H9 (cell line): ENCODE data around the gene NFKB1. TPM values are rescaled to one million over a fixed set of nuclear protein-coding genes. Genes with fewer than 3 reads are reported as not detected.

Source experiments
- DNase-seq: peaks from one replicate; pipeline ENCODE4 v3.0.0-alpha.2; 2017
- H2AFZ ChIP-seq: one replicate; pipeline ENCODE4 v1.6.1; 2013; ENCODE audit warnings: mild to moderate bottlenecking, low read length, control low read depth, moderate library complexity
- H2AK5ac ChIP-seq: 2 replicates; pipeline ENCODE4 v1.6.1; 2013; ENCODE audit warnings: low read length, control low read depth, mixed read lengths; ENCODE audit not compliant: insufficient read length
- H2BK120ac ChIP-seq: one replicate; pipeline ENCODE4 v1.6.1; 2013; ENCODE audit warnings: low read depth, mild to moderate bottlenecking, low read length, control low read depth, inconsistent platforms; ENCODE audit not compliant: poor library complexity, severe bottlenecking
- H2BK12ac ChIP-seq: 2 replicates; pipeline ENCODE4 v1.6.1; 2013; ENCODE audit warnings: low read length, control low read depth, mixed read lengths, low read depth; ENCODE audit not compliant: insufficient read length
- H2BK15ac ChIP-seq: 2 replicates; pipeline ENCODE4 v1.6.1; 2013; ENCODE audit warnings: low read depth, low read length, control low read depth
- H2BK20ac ChIP-seq: one replicate; pipeline ENCODE4 v1.6.1; 2013; ENCODE audit warnings: low read depth, mild to moderate bottlenecking, low read length, control low read depth, inconsistent platforms; ENCODE audit not compliant: poor library complexity, severe bottlenecking
- H2BK5ac ChIP-seq: 2 replicates; pipeline ENCODE4 v1.6.1; 2013; ENCODE audit warnings: low read length, control low read depth, mixed read lengths; ENCODE audit not compliant: insufficient read length
- H3K14ac ChIP-seq: 2 replicates; pipeline ENCODE4 v1.6.1; 2013; ENCODE audit warnings: low read length, control low read depth; ENCODE audit not compliant: insufficient read depth
- H3K18ac ChIP-seq: 2 replicates; pipeline ENCODE4 v1.6.1; 2013; ENCODE audit warnings: low read depth, mild to moderate bottlenecking, mixed read lengths, low read length, control low read depth; ENCODE audit not compliant: insufficient read length
- H3K23ac ChIP-seq: 2 replicates; pipeline ENCODE4 v1.6.1; 2013; ENCODE audit warnings: low read length, control low read depth, mixed read lengths, low read depth; ENCODE audit not compliant: insufficient read length
- H3K23me2 ChIP-seq: 2 replicates; pipeline ENCODE4 v1.6.1; 2013; ENCODE audit warnings: low read depth, mild to moderate bottlenecking, mixed read lengths, low read length, control low read depth; ENCODE audit not compliant: insufficient read length, poor library complexity, severe bottlenecking
- H3K27ac ChIP-seq: 2 replicates; pipeline ENCODE4 v1.5.1; 2013; ENCODE audit warnings: low read length, control low read depth, mixed read lengths, low read depth; ENCODE audit not compliant: insufficient read length
- H3K27me3 ChIP-seq: 2 replicates; pipeline ENCODE4 v1.6.1; 2013; ENCODE audit warnings: low read length, control low read depth, inconsistent platforms; ENCODE audit not compliant: insufficient read depth
- H3K4ac ChIP-seq: 2 replicates; pipeline ENCODE4 v1.6.1; 2013; ENCODE audit warnings: low read depth, mild to moderate bottlenecking, control low read depth, inconsistent platforms, low read length, moderate library complexity
- H3K4me1 ChIP-seq: 2 replicates; pipeline ENCODE4 v1.6.1; 2013; ENCODE audit warnings: low read length, control low read depth, inconsistent platforms; ENCODE audit not compliant: insufficient read depth
- H3K4me2 ChIP-seq: 2 replicates; pipeline ENCODE4 v1.6.1; 2013; ENCODE audit warnings: low read length, control low read depth, mixed read lengths; ENCODE audit not compliant: insufficient read length, insufficient read depth
- H3K56ac ChIP-seq: 2 replicates; pipeline ENCODE4 v1.6.1; 2013; ENCODE audit warnings: low read depth, mild to moderate bottlenecking, mixed read lengths, low read length, control low read depth; ENCODE audit not compliant: insufficient read length
- H3K79me1 ChIP-seq: 2 replicates; pipeline ENCODE4 v1.6.1; 2013; ENCODE audit warnings: low read depth, mild to moderate bottlenecking, moderate library complexity, low read length, control low read depth, inconsistent platforms; ENCODE audit not compliant: insufficient read depth, poor library complexity, severe bottlenecking
- H3K79me2 ChIP-seq: 2 replicates; pipeline ENCODE4 v1.6.1; 2013; ENCODE audit warnings: low read length, control low read depth, inconsistent platforms; ENCODE audit not compliant: insufficient read depth
- H3K9ac ChIP-seq: 2 replicates; pipeline ENCODE4 v1.6.1; 2013; ENCODE audit warnings: low read length, control low read depth, mixed read lengths; ENCODE audit not compliant: insufficient read length; ENCODE audit errors: extremely low read depth
- H3K9me3 ChIP-seq: one replicate; pipeline ENCODE4 v1.6.1; 2013; ENCODE audit warnings: low read depth, low read length, inconsistent platforms; ENCODE audit not compliant: control insufficient read depth
- H3T11ph ChIP-seq: one replicate; pipeline ENCODE4 v1.6.1; 2013; ENCODE audit warnings: mild to moderate bottlenecking, low read length, control low read depth, inconsistent platforms
- H4K20me1 ChIP-seq: one replicate; pipeline ENCODE4 v1.6.1; 2013; ENCODE audit not compliant: control insufficient read depth, insufficient read length, insufficient read depth
- H4K5ac ChIP-seq: 2 replicates; pipeline ENCODE4 v1.6.1; 2013; ENCODE audit warnings: low read depth, mild to moderate bottlenecking, mixed read lengths, low read length, control low read depth; ENCODE audit not compliant: insufficient read length
- H4K8ac ChIP-seq: replicated peaks from 2 replicates; pipeline ENCODE4 v1.6.1; 2013; ENCODE audit warnings: low read length, control low read depth, mixed read lengths, low read depth; ENCODE audit not compliant: insufficient read length
- H4K91ac ChIP-seq: 2 replicates; pipeline ENCODE4 v1.6.1; 2013; ENCODE audit warnings: low read depth, mild to moderate bottlenecking, moderate library complexity, mixed read lengths, low read length, control low read depth; ENCODE audit not compliant: insufficient read length
- H3K27ac Mint-ChIP-seq, 3 experiments: 2 replicates in 2 of 3; 3 replicates in 1 of 3; pipeline ENCODE4 v1.8.0; 2020 to 2021; ENCODE audit warnings: mixed read lengths in 3 of 3, mild to moderate bottlenecking in 1 of 3, moderate library complexity in 1 of 3
- H3K27me3 Mint-ChIP-seq: 2 replicates; pipeline ENCODE4 v1.8.0; 2021; ENCODE audit warnings: low read depth, mild to moderate bottlenecking, moderate library complexity, mixed read lengths
- H3K36me3 Mint-ChIP-seq, 3 experiments: 2 replicates in 2 of 3; 3 replicates in 1 of 3; pipeline ENCODE4 v1.8.0; 2020 to 2021; ENCODE audit warnings: low read depth in 3 of 3, mixed read lengths in 3 of 3; ENCODE audit not compliant: insufficient read depth in 1 of 3
- H3K4me1 Mint-ChIP-seq, 2 experiments: 2 replicates each; pipeline ENCODE4 v1.8.0; 2020; ENCODE audit warnings: mixed read lengths in 2 of 2
- H3K4me3 Mint-ChIP-seq, 2 experiments: 2 replicates in 1 of 2; 3 replicates in 1 of 2; pipeline ENCODE4 v1.8.0; 2020 to 2021; ENCODE audit warnings: mild to moderate bottlenecking in 2 of 2, mixed read lengths in 2 of 2, moderate library complexity in 1 of 2
- H3K9me3 Mint-ChIP-seq, 2 experiments: 2 replicates in 1 of 2; 3 replicates in 1 of 2; pipeline ENCODE4 v1.8.0; 2020; ENCODE audit warnings: mild to moderate bottlenecking in 2 of 2, mixed read lengths in 2 of 2, moderate library complexity in 1 of 2
- CTCF ChIP-seq: fragments of 200-600 bp; sonication (generic); conservative IDR thresholded peaks from 3 replicates; pipeline ENCODE4 v1.8.0; 2021; ENCODE audit warnings: antibody characterized with exemption, mild to moderate bottlenecking
- WGBS: extraction: QIAGEN DNeasy Blood & Tissue Kit; methylation state at CpG from one replicate; pipeline ENCODE4 v1.1.7; 2013; ENCODE audit warnings: missing lambda C conversion rate, low lambda C conversion rate, mixed read lengths; ENCODE audit not compliant: insufficient read length; ENCODE audit errors: extremely low coverage; 5-methylcytosine and 5-hydroxymethylcytosine counted together
- total RNA-seq: library from RNA; stranded (reverse); gene quantifications from 2 replicates; pipeline ENCODE4 v1.2.1, GENCODE V29; 2021

Gene NFKB1
- total RNA-seq, 1 experiment from 2014 or later, result 5.7 TPM

DNA sequence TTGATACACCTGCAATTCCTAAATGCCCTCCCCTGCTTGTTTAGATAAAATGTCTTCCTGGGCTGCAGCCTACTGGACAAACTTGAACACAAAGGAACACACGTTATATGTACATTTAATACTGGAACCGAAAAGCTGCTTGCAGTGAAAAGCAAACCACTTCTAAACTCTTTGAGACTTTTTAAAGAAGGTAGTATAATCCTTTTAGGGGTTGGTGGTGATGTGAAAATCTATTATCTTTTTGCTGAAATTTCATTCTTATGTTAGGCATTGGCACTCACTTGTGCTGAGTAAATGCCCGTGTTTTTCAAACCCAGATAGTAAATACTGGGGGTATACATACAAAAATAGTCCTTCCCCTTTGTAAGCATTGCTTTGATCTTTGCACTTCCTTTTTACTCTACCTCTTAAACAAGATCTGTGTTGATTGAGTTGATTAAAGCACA lies 2.2 kb downstream of the NFKB1 start:
- H3K79me1 ChIP-seq, result no peaks in the 10 kb centered on the region
- no peaks in the 10 kb centered on the region for H3K4me1 ChIP-seq
- no peak overlapping the region for H2BK12ac ChIP-seq
- H3K14ac ChIP-seq, result no peak overlapping the region
- H3K56ac ChIP-seq, result no peak overlapping the region
- no peaks in the 10 kb centered on the region for H3K9me3 ChIP-seq
- H2AK5ac ChIP-seq, result no peak overlapping the region
- no peak overlapping the region for H4K8ac ChIP-seq
- DNase-seq, result no peak
- H3K23me2 ChIP-seq, result peaks cover 5% of the 10 kb centered on the region
- H2BK5ac ChIP-seq, result no peak overlapping the region
- no peak overlapping the region for H3K4me3 Mint-ChIP-seq
- no CpG with 5 or more reads among the region's 3 CpGs for WGBS
- H3K79me2 ChIP-seq, result no peaks in the 10 kb centered on the region
- no peaks in the 10 kb centered on the region for H4K20me1 ChIP-seq
- H3K4ac ChIP-seq, result no peak overlapping the region
- peaks cover 9 to 10% of the 10 kb centered on the region in 2 experiments for H3K4me1 Mint-ChIP-seq
- no peak overlapping the region for H3K4me2 ChIP-seq
- no peak overlapping the region for H3K27ac ChIP-seq
- no peaks in the 10 kb centered on the region for H3K36me3 Mint-ChIP-seq
- no peak overlapping the region for H3K18ac ChIP-seq
- H2BK15ac ChIP-seq, result no peak overlapping the region
- no peak overlapping the region for H4K5ac ChIP-seq
- no peak overlapping the region for H2AFZ ChIP-seq
- no peak for TF ChIP-seq CTCF
- H3K23ac ChIP-seq, result no peak overlapping the region
- peaks cover 13% of the 10 kb centered on the region for H3K27me3 Mint-ChIP-seq
- H3K9ac ChIP-seq, result no peak overlapping the region
- H2BK120ac ChIP-seq, result no peak overlapping the region
- no peak overlapping the region for H3K27ac Mint-ChIP-seq
- H3K9me3 Mint-ChIP-seq, result no peaks in the 10 kb centered on the region; a peak in 1 of 5 replicates
- H3K27me3 ChIP-seq, result no peaks in the 10 kb centered on the region; the same call in 1 of the 2 replicates
- H2BK20ac ChIP-seq, result no peak overlapping the region
- H3T11ph ChIP-seq, result no peak overlapping the region
- no peak overlapping the region for H4K91ac ChIP-seq
